Thyroid gland (tissue), 4 donors: ENCODE measurements around the gene TAX1BP1. TPM values are rescaled to one million over a fixed set of nuclear protein-coding genes. Genes with fewer than 3 reads are reported as not detected.

Source experiments
- DNase-seq, 2 donors: peaks; one replicate each; pipeline ENCODE4 v3.0.0-alpha.2; 2019
- H3K27ac ChIP-seq, 3 donors: fragments of 200-600 bp; sonication (generic); 1 replicate in 2 of 3; 2 replicates in 1 of 3; pipeline ENCODE4 v1.5.1; 2016 to 2019; ENCODE audit warnings: mild to moderate bottlenecking in 1 of 3, moderate library complexity in 1 of 3
- H3K27me3 ChIP-seq: fragments of 200-600 bp; sonication (generic); one replicate; pipeline ENCODE4 v1.5.1; 2019
- H3K36me3 ChIP-seq, 2 donors: fragments of 200-600 bp; sonication (generic); one replicate each; pipeline ENCODE4 v1.5.1; 2016 to 2019
- H3K4me1 ChIP-seq, 2 donors: fragments of 200-600 bp; sonication (generic); one replicate each; pipeline ENCODE4 v1.5.1; 2017 to 2019
- H3K4me3 ChIP-seq, 3 donors: fragments of 200-600 bp; sonication (generic); replicated peaks in 1 of 3; 1 replicate in 2 of 3; 2 replicates in 1 of 3; pipeline ENCODE4 v1.5.1; 2016; ENCODE audit warnings: mild to moderate bottlenecking in 1 of 3
- H3K9me3 ChIP-seq: fragments of 200-600 bp; sonication (generic); one replicate; pipeline ENCODE4 v1.5.1; 2017
- CTCF ChIP-seq, 6 experiments: fragments of 200-600 bp in 3 of 6; fragments of 450-650 bp in 3 of 6; sonication (generic) in 3 of 6; IDR thresholded peaks; one replicate each; pipeline ENCODE4 v1.5.1; 2016 to 2019; ENCODE audit warnings: antibody characterized with exemption in 6 of 6, mild to moderate bottlenecking in 2 of 6, inconsistent platforms in 1 of 6, moderate library complexity in 1 of 6
- POLR2A ChIP-seq, 2 donors: fragments of 450-650 bp; IDR thresholded peaks; one replicate each; pipeline ENCODE4 v1.6.1; 2017; ENCODE audit warnings: antibody characterized with exemption in 2 of 2, mild to moderate bottlenecking in 2 of 2, moderate library complexity in 1 of 2
- WGBS, 2 donors: methylation state at CpG; one replicate each; pipeline ENCODE4 v1.1.5; 2017; 5-methylcytosine and 5-hydroxymethylcytosine counted together
- intact Hi-C: fragments of 100-400 bp; cut with DNase I; formaldehyde crosslinking; loops from one replicate; pipeline ENCODE4 v1.15.1; 2023
- total RNA-seq, 4 donors: library from RNA; depleted of rRNA; stranded (reverse); fragments of >200 nt; gene quantifications; one replicate each; pipeline ENCODE4 v1.2.3, GENCODE V29; 2016

TAX1BP1 gene
- total RNA-seq, 4 donors from 2014 or later: 97.7 to 143 (median 120) TPM

GRCh38 chr7:27775782-27776181 lies 35.8 kb downstream of the TAX1BP1 start:
- no peak for DNase-seq
- Histone ChIP-seq H3K4me1 (peaks cover 5 to 7% of the 10 kb centered on the region in 2 donors), H3K4me3 (no peak overlapping the region), H3K27me3 (no peaks in the 10 kb centered on the region), H3K27ac (no peak overlapping the region), H3K9me3 (no peaks in the 10 kb centered on the region), H3K36me3 (no peaks in the 10 kb centered on the region)
- TF ChIP-seq POLR2A (IDR thresholded peaks at IDR 0.05) (no peak), CTCF (IDR thresholded peaks at IDR 0.05) (no peak)
- intact Hi-C loops: no loop called here
- 96% methylated on average over 2 of the region's 2 CpGs for WGBS, 2 donors

GRCh38 chr7:27777662-27778061 lies 37.7 kb downstream of the TAX1BP1 start:
- 55 to 68% methylated on average over 2 of the region's 2 CpGs for WGBS, 2 donors
- TF ChIP-seq CTCF (IDR thresholded peaks at IDR 0.05) (no peak), POLR2A (IDR thresholded peaks at IDR 0.05) (no peak)
- Histone ChIP-seq H3K27me3 (no peaks in the 10 kb centered on the region), H3K4me3 (no peak overlapping the region), H3K36me3 (no peaks in the 10 kb centered on the region), H3K9me3 (no peaks in the 10 kb centered on the region), H3K27ac (no peak overlapping the region), H3K4me1 (peaks cover 5 to 7% of the 10 kb centered on the region in 2 donors)
- DNase-seq: no peak
- intact Hi-C loops: no loop called here

GRCh38 chr7:27779873-27780272 lies 39.9 kb downstream of the TAX1BP1 start:
- intact Hi-C loops: no loop called here
- H3K36me3 ChIP-seq: no peaks in the 10 kb centered on the region
- TF ChIP-seq POLR2A (IDR thresholded peaks at IDR 0.05) (no peak), CTCF (IDR thresholded peaks at IDR 0.05) (no peak)
- peaks cover 5 to 14% of the 10 kb centered on the region in 2 donors for H3K4me1 ChIP-seq
- no peaks in the 10 kb centered on the region for H3K27me3 ChIP-seq
- no peaks in the 10 kb centered on the region for H3K9me3 ChIP-seq
- no peak overlapping the region for H3K27ac ChIP-seq
- H3K4me3 ChIP-seq: no peak overlapping the region
- DNase-seq: no peak

- Histone ChIP-seq H3K36me3 (peaks cover 0 to 3% of the 10 kb centered on the region in 2 donors), H3K4me3 (no peak overlapping the region), H3K9me3 (no peaks in the 10 kb centered on the region), H3K27ac (no peak overlapping the region), H3K4me1 (peaks cover 5 to 14% of the 10 kb centered on the region in 2 donors), H3K27me3 (no peaks in the 10 kb centered on the region)
- DNase-seq: no peak
- intact Hi-C loops: no loop called here
- TF ChIP-seq POLR2A (IDR thresholded peaks at IDR 0.05) (no peak), CTCF (IDR thresholded peaks at IDR 0.05) (no peak)
- 93 to 98% methylated on average over 2 of the region's 2 CpGs for WGBS, 2 donors
These were observed 41.2 kb downstream of the TAX1BP1 start for GRCh38 chr7:27781188-27781587.

- Histone ChIP-seq H3K9me3 (no peaks in the 10 kb centered on the region), H3K27ac (no peak overlapping the region), H3K27me3 (no peaks in the 10 kb centered on the region), H3K36me3 (peaks cover 3 to 5% of the 10 kb centered on the region in 2 donors), H3K4me1 (peaks cover 0 to 7% of the 10 kb centered on the region in 2 donors), H3K4me3 (no peak overlapping the region)
- WGBS, 2 donors: 71 to 79% methylated on average over 2 of the region's 2 CpGs
- intact Hi-C loops: no loop called here
- no peak for DNase-seq
- TF ChIP-seq POLR2A (IDR thresholded peaks at IDR 0.05) (no peak), CTCF (IDR thresholded peaks at IDR 0.05) (no peak)
These were observed 42.9 kb downstream of the TAX1BP1 start for GRCh38 chr7:27782849-27783248.
